Measurements from ENCODE around the gene XRCC4.

Gene XRCC4

DNA sequence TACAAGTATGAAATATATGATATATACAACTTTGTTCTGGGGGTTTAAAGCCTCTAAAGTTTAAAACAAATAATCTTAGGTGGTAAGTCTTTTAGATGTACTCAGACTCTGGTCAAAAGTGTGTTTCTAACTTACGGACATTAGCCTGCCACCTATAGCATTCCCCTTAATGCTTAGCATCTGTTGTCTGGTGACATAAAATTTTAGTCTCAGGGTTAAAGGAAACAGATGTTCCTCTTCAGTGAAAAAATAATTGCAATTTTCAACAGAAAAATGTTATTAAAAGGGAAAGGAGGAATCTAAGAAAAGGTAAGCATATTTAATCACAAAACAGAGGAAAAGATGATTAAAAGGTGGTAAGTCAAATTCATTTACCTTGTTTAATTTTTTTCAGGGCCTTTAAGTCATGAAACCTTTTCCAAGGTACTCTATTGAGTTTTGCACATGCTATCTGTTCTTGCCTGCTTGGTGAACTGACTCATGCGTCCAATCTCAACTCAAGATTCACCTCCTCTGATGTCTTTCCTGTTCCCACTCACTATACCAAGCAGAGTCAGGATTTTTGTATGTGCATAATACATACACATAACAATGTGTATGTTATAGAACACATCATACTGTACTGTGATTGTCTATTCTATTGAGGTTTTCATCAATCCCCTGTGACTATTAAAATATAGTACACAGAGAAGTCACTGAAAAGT, 8.1 kb upstream of the XRCC4 start:
- in situ Hi-C loops (cut with MboI; ENCODE audit: low sequenced_read_pairs): no loop called here

GRCh38 chr5:83071286-83072051, 5.9 kb upstream of the XRCC4 start:
- in situ Hi-C loops (cut with MboI; ENCODE audit: low sequenced_read_pairs): no loop called here

DNA sequence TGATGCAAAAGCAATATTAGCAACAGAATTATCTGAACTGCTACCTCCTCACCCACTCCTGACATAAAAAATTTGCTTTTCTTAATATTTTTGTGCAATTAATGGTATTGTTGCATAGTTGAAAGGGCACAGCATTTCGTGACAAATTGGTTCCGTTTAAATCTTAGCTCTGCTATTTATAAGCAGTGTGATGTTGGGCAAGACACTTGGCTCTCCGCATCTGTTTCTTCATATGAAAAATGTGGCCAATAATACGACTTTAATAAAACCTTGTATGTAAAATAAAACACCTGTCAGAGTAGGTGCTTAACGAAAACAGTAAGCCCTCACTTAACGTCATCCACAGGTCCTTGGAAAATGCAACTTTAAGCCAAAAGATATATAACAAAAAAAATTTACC, 4.4 kb upstream of the XRCC4 start:
- in situ Hi-C loops (cut with MboI; ENCODE audit: low sequenced_read_pairs): no loop called here

GRCh38 chr5:83077662-83078261, 415 bp downstream of the XRCC4 start:
- in situ Hi-C loops (cut with MboI; ENCODE audit: low sequenced_read_pairs): no loop called here

DNA sequence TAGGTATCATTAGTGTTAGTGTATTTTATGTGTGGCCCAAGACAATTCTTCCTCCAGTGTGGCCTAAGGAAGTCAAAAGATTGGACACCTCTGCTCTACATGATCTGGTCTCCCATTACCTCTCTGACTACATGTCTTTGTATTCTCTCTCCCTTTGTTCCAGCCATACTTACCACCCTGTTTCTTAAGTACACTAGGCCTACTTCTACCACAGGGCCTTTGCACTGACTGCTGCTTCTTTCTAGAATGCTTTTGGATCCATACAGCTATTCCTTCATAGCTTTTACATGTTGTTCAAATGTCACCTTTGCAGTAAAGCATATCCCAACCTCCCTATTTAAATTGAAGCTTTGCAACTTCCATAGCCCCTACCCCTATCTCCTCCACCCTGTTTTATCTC, 5.4 kb downstream of the XRCC4 start:
- in situ Hi-C loops (cut with MboI; ENCODE audit: low sequenced_read_pairs): no loop called here

- in situ Hi-C loops (cut with MboI; ENCODE audit: low sequenced_read_pairs): no loop called here
These were observed 7.0 kb downstream of the XRCC4 start for GRCh38 chr5:83084336-83084735.

DNA sequence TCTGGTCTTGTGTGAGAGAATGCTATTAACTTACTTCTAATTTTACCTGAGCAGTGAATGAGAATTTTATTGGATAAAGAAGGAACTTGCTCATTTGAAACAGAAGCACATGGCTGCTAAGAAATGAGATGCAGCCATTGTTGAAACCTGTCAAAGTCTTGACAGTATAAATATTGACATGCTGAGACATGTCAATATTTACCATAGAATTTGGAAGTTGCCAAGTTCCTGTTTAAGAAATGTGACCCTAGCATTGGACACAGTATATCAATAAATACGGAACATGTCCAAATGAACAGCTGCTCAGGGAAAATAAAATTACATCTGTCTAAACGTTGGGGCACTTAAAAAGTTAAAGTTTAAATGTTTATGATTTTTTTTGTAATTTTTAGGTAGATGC, 7.8 kb downstream of the XRCC4 start:
- in situ Hi-C loops (cut with MboI; ENCODE audit: low sequenced_read_pairs): no loop called here

DNA sequence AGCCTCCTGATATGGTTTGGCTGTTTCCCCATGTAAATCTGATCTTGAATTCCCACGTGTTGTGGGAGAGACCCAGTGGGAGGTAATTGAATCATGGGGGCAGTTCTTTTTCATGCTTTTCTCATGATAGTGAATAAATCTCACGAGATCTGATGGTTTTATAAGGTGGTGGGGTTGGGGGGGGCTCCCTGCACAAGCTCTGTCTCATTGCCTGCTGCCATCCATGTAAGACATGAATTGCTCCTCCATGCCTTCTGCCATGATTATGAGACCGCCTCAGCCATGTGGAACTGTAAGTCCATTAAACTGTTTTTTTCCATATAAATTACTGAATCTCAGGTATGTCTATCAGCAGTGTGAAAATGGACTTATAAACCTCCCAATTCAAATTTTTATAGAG, 12.8 kb downstream of the XRCC4 start:
- in situ Hi-C loops (cut with MboI; ENCODE audit: low sequenced_read_pairs): no loop called here

- in situ Hi-C loops (cut with MboI; ENCODE audit: low sequenced_read_pairs): no loop called here
These were observed 15.3 kb downstream of the XRCC4 start for GRCh38 chr5:83092619-83093018.

- in situ Hi-C loops (cut with MboI; ENCODE audit: low sequenced_read_pairs): no loop called here
These were observed 16.3 kb downstream of the XRCC4 start for GRCh38 chr5:83093692-83094091.

- in situ Hi-C loops (cut with MboI; ENCODE audit: low sequenced_read_pairs): no loop called here
These were observed 18.0 kb downstream of the XRCC4 start for GRCh38 chr5:83095163-83095956.

DNA sequence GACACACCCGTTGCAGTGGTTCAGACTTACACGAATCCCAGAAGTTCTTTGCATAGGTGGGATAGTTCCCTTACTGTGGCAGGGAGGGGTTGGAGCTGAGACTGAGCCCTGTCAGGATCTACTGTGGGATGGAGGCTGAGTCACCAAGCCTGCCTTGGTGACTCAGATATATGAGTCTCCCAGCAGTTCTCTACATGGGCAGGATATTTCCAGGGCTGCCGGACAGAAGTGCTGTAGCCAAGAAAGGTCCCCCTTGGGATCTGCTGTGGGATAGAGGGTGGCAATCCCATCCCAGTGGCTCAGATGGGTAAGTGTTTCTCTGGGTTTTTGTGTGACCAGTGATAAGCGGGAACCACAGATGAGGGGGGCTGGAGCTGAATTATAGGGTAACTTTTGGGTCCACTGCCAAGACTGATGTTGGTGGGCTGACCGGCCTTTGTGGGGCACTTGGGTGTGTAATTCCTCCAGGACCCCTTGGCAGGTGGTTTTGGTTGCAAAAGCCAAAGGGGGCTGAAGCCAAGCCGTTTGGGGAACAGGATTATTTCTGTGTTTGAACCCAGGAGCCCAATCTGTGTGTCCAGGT, 18.7 kb downstream of the XRCC4 start:
- in situ Hi-C loops (cut with MboI; ENCODE audit: low sequenced_read_pairs): no loop called here

- in situ Hi-C loops (cut with MboI; ENCODE audit: low sequenced_read_pairs): no loop called here
These were observed 19.5 kb downstream of the XRCC4 start for GRCh38 chr5:83096660-83097339.

GRCh38 chr5:83097689-83098231, 20.4 kb downstream of the XRCC4 start:
- in situ Hi-C loops (cut with MboI; ENCODE audit: low sequenced_read_pairs): no loop called here

DNA sequence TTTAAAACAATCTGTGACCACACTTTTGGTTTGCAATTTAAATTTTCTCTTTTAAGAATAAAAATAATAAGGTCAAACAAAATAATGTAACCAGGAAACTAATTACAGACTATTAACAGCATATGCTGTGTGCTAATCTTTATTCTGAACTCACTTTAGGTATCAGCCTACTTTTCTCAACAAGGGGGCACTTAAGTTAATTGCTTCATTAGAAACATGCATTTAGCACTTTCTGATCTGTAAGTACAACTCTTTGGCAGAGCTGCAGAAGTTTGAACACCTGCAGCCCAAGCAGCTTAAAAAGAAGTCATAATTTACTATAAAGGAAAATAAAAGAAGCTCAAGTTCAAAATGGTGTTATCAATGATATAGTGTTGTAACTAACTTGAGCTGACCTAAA, 21.7 kb downstream of the XRCC4 start:
- in situ Hi-C loops (cut with MboI; ENCODE audit: low sequenced_read_pairs): no loop called here

DNA sequence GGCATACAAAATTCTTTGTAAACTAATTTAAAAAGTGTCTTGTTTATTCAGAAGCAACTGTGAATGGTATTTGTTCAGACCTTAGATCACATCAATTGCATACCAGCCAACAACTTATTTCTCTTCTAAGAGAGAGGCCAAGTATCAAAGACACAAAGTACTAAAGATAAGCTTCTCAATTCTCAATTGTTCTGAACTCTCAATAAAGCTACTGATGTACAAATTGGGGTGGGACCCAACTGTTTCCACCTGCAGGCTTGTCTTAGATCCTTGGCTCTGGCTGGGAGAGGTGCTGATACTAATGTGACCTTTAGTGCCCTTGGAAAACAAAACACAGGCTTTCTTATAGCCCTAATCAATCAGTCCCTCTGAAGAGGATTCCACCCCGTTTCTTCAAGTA, 22.1 kb downstream of the XRCC4 start:
- in situ Hi-C loops (cut with MboI; ENCODE audit: low sequenced_read_pairs): no loop called here

DNA sequence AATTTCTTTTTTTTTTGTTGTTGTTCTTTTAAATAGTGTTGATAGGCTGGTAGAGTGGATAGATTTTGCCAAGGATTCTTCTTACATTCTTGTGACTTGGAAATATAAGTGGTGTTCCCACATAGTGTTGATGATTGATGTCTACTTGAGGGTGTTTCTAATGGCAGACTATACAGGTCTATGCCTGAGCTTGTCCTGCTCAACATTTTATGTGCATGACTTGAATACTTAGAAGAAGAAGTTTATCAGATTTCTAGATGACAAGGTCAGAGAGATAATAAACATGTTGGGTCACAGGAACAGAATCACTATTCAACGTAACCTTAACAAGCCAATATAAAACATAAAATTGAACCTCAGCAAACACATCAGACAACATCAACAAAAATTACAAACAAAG, 24.2 kb downstream of the XRCC4 start:
- in situ Hi-C loops (cut with MboI; ENCODE audit: low sequenced_read_pairs): no loop called here

DNA sequence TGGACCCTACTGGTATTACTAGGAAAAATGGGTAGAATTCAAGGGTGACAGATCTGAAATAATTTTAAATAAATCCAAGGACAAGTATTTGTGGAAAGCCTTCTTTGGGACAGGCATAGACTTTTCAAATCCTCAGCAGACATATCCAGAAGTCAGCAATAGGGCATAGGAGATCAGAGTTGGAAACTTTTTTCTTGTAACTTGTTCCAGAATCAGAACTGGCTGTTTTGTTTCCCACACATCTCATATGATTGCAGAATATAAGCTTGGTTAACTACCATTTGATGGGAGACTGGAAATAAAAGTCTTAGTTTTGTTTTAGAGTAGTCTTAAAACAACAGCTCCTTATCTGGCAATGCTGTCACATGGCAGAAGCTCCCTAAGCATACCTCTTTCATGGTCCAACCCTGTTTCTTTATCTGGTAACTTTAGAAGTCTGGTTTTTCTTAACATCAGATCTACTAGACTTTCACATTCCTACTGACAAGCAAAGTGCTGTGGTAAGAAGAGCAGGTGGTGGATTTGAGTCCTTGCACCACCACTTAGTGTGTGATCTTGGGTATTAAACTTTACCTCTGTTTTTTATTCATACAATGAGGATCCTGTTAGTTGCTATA, 25.1 kb downstream of the XRCC4 start:
- in situ Hi-C loops (cut with MboI; ENCODE audit: low sequenced_read_pairs): no loop called here

DNA sequence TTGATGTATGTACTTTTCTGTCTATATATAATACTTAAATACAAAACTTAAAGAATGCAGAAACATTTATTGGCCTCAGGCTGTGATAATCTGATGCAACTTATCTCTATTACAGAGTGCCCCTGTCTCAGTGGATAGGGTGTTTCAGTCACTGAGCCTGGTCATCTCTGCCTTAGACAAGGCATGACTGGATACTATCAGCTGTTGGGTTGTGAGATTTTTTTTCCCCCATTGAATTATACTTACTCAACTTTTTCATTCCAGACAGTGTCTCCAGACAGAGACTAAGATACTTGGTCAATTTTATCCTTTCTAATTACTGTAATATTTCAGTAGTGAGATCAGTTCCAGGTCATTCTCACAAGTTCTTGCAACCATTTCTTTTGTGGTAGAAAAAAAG, 26.7 kb downstream of the XRCC4 start:
- in situ Hi-C loops (cut with MboI; ENCODE audit: low sequenced_read_pairs): no loop called here
